Peyer's patch (tissue), 4 donors: ENCODE data around the gene ATXN1.

Experiments used
- CTCF ChIP-seq, 6 experiments: fragments of 450-650 bp in 4 of 6; fragments of 200-600 bp in 2 of 6; sonication (generic) in 1 of 6; IDR thresholded peaks; one replicate each; pipeline ENCODE4 v1.5.1; 2017 to 2019; ENCODE audit warnings: antibody characterized with exemption in 6 of 6, mild to moderate bottlenecking in 3 of 6, moderate library complexity in 1 of 6
- POLR2A ChIP-seq, 2 donors: fragments of 450-650 bp; IDR thresholded peaks; one replicate each; pipeline ENCODE4 v1.5.1; 2017; ENCODE audit warnings: antibody characterized with exemption in 2 of 2, mild to moderate bottlenecking in 2 of 2, moderate library complexity in 2 of 2

- TF ChIP-seq CTCF (IDR thresholded peaks at IDR 0.05) (no peak), POLR2A (IDR thresholded peaks at IDR 0.05) (no peak)
Measured at GRCh38 chr6:16363749-16364148, 397.5 kb downstream of the ATXN1 start.
